Glomerular endothelial cell (primary cell): Measurements from ENCODE around the gene PHF21B. TPM values are rescaled to one million over a fixed set of nuclear protein-coding genes. Genes with fewer than 3 reads are reported as not detected.

ENCODE experiments used
- DNase-seq: peaks from one replicate; pipeline ENCODE4 v3.0.0-alpha.2; 2011; ENCODE audit warnings: low read depth, low spot score; ENCODE audit errors: extremely low read depth
- total RNA-seq: library from RNA; depleted of rRNA; stranded (reverse); fragments of >200 nt; gene quantifications from 2 replicates; pipeline ENCODE4 v1.2.3, GENCODE V29; 2015

The PHF21B gene
- total RNA-seq, 1 donor from 2014 or later: not detected

DNA sequence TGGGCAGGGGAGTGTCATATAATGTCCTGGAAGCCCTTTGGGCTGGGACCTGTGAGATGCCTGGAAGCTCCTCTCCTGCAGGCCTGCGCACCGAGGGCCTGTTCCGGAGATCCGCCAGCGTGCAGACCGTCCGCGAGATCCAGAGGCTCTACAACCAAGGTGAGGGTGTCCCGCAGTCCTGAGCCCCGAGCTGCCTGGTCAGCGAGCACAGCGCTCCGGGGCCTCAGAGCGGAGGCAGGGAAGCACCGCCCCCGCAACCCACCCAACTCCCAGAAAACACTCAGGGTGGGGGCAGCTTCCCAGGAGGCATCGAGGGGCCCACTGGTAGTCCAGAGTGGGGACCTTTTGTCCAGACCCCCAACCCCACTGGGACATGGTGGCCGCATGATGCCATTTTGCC, 161.9 kb downstream of the PHF21B start:
- no peak for DNase-seq

DNA sequence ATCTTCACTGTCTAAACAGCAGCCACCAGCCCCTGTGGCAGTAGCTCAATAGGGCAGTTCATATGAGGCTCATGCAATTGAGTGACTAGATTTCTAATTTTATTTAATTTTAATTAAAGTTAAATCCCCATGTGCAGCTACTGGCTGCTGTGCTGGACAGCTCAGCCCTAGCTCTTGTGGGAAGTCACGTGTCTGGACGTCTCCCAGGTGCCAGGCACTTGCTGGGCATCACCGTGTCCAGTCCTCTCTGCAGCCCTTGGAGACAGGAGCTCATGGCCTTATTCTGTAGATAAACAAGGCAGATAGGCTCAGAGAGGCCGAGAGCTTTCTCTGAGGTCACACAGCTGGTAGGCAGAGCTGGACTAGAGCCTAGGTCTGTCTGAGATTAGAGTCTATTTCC, 162.4 kb downstream of the PHF21B start:
- no peak for DNase-seq

DNA sequence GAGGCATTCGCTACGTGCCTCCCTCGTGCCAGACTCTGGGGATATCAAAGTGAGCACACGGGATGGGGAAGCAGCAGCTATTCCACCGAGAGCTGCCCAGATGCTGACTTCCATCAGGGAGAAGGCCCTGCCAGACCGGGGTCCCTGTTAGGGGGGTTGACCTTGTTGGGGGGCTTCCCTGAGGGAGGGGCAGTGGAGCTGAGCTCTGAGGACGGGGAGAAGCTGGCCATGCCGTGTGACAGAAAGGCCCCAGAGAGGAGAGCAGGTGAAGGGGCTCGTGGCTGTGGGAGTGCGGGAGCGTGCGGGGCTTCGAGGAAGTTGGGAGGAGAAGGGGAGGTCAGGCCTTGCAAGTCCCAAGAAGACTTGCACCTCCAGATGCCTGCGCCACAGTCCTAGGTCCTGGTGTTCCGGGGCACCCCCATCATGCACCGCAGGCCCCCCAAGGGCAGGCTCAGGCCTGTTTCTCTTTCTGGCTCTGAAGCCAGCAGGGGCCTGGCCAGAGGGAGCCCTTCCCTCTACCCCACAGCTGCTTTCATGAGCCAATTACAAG, 163.0 kb downstream of the PHF21B start:
- no peak for DNase-seq

DNA sequence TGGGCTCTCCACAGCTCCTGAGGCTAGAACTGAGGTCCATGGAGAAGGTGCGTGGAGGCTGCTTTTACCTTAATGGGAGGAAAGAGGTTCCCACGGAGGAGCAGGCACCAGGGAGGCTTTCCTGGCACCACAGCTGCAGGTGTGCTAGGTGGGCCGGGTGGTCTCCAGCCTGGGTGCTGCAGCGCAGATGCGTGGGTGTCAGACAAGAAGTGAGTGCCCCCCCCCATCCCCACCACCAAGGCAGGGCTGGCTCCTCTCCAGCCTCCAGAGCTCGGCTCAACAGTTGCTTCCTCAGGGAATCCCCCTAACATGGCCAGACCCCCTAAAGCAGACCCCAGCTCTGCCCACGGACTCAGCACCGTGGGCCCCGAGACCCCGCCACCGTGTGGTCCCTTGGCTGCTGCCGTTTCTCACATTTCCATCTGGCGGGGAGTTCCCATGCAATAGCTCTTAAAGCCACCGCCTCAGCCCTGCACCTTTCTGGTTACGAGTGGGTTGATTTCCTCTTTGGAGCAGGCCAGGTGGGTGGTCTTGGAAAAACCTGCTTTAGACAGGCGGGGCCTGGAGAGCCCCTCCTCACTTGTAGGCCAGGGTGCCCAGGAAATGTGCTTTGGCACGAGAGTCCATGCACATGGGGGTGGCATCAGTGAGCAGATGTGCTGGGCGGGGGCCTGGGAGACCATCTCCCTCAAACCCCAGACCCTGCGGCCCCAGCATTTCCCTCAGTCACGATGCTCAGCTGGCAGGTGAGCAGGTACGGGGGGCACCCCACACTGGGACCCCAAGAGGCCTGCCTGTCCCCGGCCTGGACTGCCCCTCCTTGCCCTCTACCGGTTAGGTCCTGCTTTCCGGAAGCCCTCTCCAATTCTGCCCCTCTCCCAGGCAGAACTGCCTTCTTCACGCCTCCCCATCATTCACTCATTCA, 163.7 kb downstream of the PHF21B start:
- DNase-seq: no peak

DNA sequence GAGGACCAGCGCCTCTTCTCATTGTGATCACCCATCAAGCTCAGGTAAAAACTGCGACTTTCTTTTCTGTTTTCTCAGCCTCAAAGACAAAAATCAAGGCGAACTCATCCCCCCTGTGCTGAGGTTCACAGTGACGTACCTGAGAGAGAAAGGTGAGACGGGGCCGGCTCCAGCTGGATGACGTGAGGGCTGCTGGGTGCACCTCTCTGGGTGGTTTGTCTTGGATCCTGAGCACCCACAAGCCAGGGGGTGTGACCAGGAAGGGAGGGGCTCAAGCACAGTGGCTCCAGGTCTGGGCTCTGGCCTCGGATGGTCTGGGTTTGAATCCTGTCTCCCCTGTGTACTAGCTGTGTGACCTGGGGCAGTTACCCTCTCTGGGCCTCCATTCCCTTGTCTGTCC, 164.6 kb downstream of the PHF21B start:
- DNase-seq: no peak

DNA sequence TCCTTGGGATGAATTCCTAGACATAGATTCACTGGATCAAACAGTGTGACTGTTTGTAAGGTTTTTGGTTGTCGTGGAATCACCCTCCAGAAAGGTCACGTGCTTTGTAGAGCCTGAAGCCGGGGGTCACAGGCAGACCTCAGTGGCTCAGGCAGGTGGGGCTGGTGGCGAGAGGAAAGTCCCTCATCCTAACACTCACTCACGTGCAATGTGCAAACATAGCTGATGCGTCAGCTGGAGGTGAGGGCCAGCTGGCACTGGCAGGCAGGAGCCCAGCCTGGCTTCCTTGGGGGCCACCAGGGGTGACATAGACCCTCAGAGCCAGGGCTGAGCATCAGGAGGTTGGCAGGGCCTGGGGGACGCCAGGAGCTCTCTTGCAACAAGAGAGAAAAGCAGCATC, 167.4 kb downstream of the PHF21B start:
- DNase-seq: no peak

DNA sequence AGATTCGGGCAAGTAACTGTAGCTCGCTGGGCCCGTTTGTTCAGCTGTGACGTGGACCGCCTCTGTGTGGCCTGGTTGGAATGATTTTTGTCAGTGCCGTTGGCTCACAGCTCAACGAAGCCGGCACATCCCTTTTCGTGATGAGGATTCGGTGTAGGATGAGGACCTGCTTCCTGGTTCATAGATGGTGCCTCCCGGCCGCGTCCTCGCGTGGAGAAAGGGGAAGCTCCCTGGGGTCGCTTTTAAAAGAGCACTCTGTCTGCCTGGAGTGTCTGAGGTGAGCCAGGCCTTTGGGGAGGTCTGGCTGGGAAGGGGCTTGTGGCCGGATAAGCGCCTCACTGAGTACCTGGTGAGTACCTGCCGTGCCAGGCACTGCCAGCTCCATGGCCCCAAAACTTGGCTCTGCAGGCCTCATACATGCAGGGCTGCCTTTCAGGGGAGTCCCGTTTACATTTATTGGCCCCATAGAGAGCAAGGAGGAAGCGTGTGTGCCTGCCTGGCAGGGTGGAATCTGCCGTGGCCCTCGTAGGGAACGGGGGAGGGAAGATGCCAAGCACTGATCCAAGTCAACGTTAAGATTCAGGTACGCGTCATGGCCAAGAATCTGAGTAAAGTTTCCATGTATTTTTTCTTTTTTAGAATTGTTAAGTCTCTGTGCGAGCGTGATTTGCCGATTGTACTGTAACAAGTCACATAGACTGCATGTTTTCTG, 169.0 kb downstream of the PHF21B start:
- no peak for DNase-seq

DNA sequence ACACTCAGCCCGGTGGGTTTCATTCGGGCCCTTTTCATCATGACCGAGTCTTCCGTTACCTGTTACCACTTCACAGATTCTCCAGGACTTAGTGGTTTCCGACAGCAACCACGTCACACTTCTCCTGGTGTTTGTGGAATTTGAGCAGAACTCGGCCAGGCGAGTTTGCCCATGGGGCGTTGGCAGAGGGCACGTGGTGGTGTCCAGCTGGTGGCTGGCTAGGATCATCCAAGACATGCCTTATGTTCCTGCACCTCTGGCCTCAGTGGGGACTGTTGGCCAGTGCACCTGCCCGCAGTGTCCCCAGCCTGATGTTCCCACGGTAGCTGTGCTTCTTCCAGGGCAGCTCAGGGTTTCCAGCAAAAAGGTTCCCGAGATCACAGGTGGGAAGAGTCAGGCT, 170.1 kb downstream of the PHF21B start:
- DNase-seq: no peak

DNA sequence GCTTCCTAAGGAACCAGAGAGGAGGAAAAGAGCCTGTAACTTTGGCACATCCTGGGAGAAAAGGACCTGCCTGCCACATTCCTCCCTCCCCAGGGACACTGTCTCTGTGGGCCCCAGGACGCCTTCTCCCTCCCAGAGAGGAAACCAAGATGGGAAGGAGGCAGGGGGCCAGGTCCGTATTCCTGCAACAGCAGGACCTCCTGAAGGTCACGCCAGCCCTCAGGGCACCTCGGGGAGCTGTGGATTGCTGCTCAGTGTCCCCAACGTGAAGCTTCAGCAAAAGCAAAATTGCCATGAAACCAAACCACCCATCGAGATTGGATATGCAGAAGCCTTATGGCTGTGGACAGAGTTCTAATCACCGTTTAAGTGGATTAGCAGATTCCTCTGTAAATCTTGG, 170.7 kb downstream of the PHF21B start:
- DNase-seq: no peak

DNA sequence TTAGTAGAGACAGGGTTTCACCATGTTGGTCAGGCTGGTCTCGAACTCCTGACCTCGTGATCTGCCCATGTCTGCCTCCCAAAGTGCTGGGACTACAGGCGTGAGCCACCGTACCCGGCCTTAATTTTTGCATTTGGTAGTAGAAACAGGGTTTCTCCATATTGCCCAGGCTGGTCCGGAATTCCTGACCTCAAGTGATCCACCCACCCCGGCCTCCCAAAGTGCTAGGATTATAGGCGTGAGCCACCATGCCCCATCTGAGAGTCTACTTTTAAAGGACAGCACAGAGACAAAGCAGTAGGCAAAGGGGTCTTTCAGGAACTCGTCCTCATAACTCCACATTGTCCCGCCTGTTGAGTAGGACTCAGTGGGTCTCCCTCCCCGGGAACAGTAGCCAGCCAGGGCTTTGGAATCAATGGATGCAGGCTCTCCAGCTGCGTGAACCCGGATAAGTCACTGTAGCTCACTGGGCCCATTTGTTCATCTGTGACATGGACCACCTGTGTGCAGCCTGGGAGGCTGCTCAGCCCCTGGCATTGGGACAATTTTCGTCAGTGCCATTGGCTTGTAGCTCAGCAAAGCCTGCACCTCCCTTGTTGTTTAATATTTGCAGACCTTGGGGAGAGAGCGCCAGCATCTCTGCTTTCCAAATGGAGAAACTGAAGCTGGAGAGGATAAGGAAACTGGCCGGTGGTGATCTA, 171.3 kb downstream of the PHF21B start:
- DNase-seq: no peak

DNA sequence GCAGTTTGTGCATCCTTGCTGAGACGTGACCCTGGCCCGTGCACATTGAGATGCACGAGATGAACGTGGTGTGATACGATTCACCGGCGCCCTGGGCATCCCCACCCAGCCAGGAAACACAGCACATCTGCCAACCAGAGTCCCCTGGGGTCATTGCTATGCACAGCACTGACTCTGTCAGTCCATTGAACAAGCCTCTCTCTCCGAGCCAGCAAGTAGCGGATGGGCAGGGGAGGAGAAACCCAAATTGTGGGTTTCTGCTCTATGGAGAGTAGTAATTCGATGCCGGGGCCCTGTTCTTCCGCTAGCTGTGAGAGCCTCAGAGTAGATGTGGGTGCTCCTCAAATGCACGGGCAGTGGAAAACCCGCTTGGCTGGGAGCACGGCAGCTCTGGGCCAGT, 172.3 kb downstream of the PHF21B start:
- DNase-seq: no peak

DNA sequence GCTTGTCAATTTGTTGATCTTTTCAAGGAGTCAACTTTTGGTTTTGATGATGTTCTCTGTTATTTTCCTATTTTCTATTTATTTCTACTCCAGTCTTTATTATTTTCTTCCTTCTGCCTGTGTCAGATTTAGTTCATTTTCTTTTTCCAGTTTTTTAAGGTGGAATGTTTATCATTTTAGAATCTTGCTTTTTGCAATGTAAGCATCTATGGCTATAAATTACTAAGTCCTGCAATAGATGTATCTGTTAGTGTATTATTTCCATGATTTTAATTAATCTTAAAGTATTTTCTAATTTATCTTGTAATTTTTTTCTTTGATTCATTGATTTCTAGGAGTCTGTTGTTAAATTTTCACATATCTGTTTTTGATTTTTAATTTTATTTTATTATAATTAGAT, 175.7 kb downstream of the PHF21B start:
- DNase-seq: no peak

DNA sequence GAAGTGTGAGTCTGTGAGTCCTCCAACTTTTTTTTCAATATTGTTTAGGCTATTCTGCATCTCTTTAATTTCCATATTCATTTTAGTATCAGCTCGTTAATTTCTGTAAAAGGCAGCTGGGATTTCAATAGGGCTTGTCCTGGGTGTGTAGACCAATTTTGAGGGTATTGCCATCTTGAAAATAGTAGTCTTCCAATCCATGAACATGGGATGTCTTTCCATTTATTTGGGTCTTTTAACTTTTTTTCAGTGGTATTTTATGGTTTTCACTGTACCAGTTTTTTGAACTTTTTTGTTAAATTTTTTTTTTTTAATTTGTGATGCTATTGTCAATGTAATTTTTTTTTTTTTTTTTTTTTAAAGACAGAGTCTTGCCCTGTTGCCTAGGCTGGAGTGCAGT, 177.9 kb downstream of the PHF21B start:
- no peak for DNase-seq

Other genes with a start within 250 kb of the PHF21B start
- 57.6 and 61.9 TPM in 2 replicates for gene NUP50, start 153.9 kb upstream of the PHF21B start, total RNA-seq
- 54.6 and 63.4 TPM in 2 replicates for gene KIAA0930, start 230.9 kb upstream of the PHF21B start, total RNA-seq